NCI-H345 (cell line): ENCODE results near the gene HSPBAP1.

Source experiments
- DNase-seq: peaks from one replicate; lab custom pipeline; 2025; lab: John Stamatoyannopoulos, UW

HSPBAP1 gene, protein sequence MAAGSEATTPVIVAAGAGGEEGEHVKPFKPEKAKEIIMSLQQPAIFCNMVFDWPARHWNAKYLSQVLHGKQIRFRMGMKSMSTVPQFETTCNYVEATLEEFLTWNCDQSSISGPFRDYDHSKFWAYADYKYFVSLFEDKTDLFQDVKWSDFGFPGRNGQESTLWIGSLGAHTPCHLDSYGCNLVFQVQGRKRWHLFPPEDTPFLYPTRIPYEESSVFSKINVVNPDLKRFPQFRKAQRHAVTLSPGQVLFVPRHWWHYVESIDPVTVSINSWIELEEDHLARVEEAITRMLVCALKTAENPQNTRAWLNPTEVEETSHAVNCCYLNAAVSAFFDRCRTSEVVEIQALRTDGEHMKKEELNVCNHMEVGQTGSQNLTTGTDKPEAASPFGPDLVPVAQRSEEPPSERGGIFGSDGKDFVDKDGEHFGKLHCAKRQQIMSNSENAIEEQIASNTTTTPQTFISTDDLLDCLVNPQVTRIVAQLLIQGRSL

DNA sequence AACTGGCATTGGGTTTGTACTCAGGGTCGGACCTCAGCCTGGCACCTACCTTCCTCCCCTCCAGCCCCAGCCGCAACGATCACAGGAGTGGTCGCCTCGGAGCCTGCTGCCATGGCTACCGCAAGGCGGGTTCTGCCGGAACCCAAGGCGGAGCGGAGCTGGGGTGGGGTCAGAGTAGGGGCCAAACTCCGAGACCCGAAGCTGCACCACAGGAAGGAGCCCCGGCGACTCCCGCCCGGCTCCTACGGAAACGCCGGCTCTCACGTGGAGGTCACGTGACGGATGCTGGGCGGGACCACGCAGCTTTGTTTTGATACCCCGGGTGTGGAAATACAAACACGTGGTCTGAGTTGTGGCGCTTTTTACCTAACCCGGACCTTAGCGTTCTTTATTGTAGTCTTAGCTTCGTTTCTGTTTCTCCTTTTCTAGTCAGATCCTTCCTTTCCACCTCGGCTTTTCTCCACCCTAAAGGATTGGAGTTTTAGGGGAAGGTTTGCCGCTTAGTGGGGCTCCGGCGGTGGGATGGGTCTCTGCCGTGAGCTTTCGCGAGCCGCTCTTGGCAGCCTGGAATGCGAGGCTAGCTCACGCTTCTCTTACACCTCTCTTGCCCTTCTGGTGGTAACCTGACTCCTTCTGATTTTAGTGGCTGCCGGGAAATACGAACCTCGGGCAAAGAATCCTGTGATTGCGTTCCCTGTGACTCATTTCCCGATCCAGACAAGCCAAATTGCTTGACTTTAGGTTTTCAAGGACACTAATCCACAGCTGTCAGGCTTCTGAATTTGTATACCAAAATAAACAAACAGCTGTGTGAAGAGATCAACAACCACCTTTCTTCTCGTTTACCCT lies at the start of gene HSPBAP1:
Gene HSPBAP1, minus strand, starts transcription at position 264 of the 849 bp plus-strand sequence. Its CDS starts 151 bp downstream, at position 113.
- DNase-seq: no peak

DNA sequence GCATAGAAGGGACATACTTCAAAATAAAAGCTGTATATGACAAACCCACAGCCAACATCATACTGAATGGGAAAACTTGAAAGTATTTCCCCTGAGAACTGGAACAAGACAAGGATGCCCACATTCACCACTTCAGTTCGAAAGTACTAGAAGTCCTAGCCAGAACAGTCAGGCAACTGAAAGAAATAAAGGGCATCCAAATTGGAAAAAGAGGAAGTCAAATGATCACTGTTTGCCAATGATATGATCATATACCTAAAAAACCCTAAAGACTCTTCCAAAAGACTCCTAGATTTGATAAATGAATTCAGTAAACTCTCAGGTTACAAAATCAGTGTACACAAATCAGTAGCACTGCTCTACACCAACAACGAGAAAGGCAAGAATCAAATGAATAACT lies 42.0 kb upstream of the HSPBAP1 start:
- DNase-seq: no peak

DNA sequence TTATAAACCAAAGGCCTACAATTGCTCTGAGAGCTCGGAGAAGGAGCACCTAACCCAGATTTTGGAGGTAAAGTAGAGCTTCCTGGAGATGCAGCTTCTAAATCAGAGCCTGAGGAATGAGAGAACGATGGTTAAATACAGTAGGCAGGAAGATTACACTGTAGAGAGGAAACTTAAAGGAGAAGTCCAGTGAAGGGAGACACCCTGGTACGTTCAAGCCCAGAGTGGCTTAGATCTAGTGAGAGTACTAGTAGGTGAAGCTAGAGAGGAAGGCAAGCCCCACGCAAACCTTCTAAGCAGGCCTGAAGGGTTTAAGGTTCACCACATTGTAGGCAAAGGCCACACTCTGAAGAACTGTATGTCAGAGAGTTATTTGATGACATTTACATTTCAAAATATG lies 34.6 kb upstream of the HSPBAP1 start:
- no peak for DNase-seq

DNA sequence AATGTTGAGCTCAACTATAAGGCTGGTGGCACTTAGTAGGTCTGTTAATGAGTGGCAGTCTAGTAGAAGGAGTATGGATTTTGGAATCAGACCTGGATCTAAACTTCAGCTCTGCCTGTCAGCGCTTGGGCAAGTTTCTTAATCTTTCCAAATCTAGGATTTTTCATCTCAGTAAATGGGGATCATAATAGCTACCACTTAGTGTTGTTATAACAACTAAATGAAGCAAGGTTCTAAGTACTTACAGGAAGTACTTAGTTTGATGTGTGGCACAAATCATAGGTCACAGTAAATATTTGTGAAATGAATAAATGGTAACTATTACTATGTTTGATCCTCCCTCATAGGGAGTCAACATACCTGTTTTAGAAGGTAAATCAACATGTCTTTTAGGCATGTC lies 32.6 kb upstream of the HSPBAP1 start:
- DNase-seq: no peak

DNA sequence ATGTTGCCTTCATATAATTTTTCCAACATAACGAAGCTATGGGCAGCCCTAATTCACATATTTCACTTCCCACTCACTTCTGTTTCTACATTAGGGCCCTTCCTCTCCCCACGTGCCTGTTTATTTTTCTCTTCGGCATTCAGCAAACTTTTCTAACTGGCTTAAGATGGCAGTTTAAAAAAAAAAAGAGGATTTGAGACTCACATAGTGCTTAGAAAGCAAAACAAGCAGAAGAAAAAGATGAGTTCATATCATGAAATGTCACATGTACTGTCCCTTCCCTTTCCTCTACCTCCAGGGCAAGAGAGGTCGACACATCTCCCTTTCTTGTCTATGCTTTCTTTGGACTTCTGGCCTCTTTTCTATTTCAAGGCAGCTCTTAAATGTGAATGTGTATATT lies 31.8 kb upstream of the HSPBAP1 start:
- DNase-seq: no peak

DNA sequence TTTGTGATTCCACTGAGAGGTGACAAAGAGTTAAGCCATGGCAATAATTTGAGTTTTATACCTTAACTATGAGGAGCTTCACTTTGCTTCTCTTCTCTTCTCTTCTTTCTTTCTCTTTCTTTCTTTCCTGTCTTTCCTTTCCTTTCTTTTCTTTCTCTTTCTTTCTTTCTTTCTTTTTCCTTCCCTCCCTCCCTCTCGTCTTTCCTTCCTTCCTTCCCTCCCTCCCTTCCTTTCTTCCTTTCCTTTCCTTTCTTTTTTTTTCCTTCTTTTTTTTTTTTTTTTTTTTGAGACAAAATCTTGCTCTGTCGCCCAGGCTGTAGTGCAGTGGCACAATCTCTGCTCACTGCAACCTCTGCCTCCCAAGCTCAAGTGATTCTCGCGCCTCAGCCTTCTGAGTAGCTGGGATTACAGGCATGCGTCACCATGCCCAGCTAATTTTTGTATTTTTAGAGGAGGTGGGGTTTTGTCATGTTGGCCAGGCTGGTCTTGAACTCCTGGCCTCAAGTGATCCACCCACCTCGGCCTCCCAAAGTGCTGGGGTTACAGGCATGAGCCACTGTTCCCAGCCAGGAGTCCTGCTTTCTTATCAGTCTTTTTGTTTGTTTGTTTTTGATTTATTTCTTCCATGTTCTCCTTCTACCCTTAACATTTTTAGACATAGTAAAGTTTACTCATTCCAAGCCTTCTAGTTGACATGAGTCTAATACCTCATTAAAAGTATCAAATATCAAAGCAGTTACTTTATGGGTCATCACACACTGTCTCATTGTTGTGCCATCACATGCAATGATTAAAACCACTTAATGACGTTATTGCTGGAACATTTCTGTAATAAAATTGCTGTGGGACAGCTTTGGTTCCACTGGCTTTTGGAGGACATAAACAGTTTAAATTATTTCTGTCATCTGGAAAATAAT lies 31.1 kb upstream of the HSPBAP1 start:
- DNase-seq: no peak

DNA sequence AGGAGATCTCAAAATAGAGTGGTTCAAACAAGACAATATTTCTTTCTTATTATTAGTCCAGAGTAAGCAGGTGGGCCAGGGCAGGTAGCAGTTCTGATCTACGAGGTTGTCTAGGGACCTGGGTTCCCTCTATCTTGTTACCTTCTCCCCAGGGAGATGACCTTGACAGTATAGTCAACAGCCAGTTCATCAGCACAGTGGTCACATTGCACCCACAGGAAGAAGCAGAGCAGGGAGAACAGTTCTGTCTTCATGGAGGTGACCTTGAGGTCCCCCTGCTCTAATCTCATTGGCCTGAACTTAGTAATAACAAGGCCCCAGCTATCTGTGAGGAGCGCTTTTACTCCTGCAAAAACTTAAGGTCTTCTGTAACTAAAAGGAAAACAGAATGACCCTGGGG lies 23.0 kb upstream of the HSPBAP1 start:
- DNase-seq: no peak

DNA sequence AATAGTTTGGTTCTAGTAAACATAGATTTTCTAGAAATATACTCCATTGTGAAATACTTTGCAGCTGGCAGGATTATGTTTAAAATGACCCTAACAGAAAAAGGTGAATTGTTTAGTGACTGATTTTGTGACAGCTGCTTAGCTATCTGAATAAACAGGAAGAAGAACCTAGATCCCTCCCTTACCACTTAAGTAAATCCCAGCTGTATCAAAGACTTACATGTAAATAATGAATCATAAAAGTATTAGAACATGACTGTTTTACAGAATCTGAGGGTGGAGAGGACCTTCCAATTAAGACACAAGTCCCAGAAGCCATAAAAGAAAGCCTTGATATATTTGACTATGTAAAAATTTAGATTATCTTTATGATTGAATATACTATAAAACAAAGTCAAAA lies 17.1 kb upstream of the HSPBAP1 start:
- DNase-seq: no peak

DNA sequence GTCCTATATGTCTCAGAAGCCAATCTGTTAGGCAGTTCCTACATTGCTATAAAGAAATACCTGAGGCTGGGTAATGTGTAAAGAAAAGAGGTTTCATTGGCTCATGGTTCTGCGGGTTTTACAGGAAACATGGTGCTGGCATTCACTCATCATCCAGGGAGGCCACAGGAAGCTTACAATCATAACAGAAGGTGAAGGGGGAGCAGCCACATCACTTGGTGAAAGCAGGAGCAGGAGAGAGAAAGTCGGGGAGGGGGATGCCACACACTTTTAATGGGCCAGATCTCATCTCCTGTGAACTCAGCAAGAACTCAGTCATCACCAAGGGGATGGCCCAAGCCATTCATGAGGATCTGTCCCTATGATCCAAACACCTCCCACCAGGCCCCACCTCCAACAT lies 10.3 kb upstream of the HSPBAP1 start:
- no peak for DNase-seq

DNA sequence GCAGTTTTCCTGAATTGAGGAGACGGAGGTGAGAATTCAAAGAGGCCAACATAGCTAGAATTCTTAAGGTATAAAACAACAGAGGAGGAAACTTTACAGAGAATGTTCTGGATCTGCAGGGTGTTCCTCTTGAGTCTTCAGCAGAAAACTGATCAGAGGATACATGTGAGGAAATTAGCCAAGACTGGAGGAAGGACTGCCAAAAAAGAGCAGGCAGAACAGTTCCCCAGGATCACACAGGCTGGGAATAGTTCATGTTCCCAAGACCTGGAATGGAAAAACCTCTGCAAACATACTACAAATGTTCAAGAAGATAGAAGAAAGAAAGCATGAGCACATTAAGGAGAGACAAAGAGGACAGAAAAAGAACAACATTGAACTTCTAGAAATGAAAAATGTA lies 8.7 kb upstream of the HSPBAP1 start:
- DNase-seq: no peak

DNA sequence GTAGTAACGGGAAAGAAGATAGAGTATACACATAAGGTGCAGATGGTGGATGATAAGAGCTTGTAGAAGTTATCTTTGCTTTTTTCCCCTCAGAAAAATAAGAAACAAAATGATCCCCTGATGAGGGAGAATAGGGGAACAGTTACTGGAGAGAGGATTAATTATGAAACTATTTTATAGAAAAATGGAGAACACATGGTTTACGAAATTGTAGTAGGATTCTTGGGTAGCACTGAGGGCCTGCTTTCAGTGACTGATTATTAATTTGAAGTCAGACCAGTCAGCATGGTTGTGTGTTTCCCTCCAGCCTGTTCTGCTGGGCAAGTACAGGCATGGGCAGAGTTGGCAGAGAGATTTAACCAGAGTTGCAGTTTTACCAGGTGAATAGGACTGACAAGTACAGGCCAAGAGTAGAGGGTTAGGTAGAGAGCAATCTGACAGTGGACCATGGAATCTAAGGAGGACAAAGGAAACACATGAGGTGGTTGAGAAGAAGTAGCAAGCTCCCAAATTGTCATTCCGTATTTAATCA lies 7.1 kb upstream of the HSPBAP1 start:
- DNase-seq: no peak

DNA sequence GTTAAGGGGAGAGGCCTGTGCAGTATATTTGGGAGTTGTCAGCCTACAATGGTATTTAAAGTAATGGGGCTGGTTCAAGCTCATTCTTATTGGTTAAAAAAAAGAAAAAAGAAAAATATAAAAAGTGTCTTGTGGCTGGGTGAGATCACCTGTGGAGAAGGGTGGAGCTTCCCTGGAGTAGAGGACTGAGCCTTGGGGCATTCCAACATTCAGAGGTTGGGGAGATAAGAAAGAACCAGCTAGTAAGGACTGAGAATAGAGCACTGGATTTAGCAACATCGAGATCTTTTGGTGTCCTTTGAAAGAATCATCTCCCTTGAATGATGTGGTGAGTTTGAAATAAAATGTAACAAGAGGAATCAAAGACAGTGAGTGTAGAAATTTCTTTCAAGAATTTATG lies 6.4 kb upstream of the HSPBAP1 start:
- no peak for DNase-seq

DNA sequence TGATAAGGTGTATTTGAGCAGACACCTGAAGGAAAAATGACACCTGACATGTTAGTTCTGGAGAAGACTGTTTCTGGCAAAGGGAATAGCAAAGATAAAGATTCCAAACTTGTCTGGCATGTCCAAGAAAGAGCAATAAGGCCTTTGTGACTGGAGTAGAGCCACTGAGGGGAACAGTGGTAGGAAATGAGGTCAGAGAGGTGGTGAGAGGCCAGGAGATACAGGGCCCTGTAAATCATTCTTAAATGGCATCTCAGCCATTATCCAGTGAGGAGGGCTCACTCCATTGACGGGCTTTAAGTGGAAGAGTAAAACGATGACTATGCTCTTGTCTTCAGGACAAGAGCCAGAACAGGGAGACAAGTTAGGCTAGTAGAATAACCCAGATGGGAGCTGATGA lies 5.7 kb upstream of the HSPBAP1 start:
- DNase-seq: no peak

DNA sequence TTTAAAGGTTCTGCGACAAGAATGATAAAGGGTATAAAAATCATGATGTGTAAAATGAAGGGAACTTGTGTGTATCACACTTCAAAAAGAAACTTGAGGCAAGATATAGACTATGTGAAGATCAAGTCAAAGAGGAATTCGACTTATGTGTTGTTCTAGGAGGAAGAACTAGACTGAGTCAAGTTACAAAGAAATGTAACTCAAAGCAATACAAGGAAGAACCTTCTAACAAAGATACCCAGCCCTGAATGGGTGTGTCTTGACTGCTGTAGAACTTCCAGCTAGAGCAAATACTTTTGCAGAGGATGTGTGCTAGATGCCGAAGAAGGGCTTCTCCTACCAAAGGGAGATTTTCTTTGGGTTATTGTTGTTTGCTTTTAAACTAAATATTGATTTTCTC lies 3.7 kb upstream of the HSPBAP1 start:
- DNase-seq: no peak

DNA sequence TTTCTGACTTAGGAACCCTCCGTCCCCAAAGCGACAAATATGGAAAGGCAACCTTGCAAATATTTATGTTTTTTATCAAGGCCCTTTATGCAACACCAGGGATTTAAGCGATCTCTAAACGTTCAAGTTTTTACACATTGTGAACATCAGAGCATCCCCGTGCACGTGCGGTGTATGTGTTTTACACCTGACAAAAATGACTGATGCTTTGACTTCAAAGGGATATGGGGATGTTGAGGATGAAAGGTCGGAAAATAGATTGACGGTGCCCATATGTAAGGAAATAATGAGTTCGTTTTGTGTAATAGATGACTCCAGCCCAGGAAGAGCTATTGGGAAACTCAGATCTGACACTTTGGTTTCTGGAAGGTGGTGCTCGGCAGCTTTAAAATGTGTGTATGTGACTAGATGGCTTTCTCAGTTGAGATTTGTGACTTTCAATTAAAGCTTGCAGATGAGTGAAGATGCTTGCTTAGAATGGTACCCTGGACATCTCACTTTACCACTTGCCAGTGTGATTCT lies 2.1 kb upstream of the HSPBAP1 start:
- DNase-seq: no peak

DNA sequence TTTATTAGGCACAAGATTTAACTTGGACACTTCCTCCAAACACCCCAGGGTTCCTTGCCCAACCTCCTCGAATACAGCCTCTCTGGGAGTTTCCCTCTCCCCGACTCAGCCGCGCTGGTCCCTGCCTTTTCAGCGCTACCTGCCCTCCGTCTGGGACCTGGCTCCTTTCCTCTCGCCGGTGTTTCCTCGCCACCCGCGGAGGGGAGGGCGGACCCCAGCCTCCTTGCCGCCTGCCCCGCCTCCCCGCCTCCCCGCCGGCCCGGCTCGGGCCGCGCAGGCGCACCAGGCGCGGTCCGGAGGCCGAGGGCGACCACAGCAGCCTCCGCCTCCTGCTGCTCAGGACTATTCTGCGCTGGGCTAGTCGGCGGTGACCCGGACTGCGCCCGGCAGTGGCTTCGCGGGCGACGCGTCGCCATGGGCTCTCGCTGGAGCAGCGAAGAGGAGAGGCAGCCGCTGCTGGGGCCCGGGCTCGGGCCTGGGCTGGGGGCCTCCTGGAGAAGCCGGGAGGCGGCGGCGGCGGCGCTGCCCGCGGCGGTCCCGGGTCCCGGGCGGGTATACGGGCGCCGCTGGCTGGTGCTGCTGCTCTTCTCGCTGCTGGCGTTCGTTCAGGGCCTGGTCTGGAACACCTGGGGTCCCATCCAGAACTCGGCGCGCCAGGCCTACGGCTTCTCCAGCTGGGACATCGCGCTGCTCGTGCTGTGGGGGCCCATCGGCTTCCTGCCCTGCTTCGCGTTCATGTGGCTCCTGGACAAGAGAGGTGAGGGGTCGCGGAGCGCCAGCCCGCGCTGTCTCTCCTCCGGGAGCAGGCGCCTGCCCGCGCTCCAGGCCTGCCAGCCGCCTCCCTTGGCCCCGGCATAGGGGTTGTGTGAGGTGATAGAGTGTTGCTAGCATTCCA lies 1.4 kb upstream of the HSPBAP1 start, which contains the start of gene SLC49A4:
Gene SLC49A4, plus strand, starts transcription at position 291 of the 895 bp plus-strand sequence. Its CDS starts 124 bp downstream, at position 415.
- no peak for DNase-seq

DNA sequence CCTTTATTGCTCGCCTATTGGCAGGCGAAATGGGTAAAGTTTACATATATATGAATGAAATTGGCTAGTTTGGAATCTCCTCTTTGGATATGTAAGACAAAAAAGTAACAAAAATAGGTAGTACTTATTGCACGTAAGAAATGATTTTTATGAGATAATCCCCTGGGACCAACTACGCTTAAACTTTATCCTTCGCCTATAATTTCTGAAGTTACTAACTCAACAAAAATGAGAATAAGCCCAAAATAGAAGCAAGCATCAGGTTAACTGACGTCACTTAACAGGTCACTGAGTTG lies 800 bp upstream of the HSPBAP1 start:
- DNase-seq: no peak

DNA sequence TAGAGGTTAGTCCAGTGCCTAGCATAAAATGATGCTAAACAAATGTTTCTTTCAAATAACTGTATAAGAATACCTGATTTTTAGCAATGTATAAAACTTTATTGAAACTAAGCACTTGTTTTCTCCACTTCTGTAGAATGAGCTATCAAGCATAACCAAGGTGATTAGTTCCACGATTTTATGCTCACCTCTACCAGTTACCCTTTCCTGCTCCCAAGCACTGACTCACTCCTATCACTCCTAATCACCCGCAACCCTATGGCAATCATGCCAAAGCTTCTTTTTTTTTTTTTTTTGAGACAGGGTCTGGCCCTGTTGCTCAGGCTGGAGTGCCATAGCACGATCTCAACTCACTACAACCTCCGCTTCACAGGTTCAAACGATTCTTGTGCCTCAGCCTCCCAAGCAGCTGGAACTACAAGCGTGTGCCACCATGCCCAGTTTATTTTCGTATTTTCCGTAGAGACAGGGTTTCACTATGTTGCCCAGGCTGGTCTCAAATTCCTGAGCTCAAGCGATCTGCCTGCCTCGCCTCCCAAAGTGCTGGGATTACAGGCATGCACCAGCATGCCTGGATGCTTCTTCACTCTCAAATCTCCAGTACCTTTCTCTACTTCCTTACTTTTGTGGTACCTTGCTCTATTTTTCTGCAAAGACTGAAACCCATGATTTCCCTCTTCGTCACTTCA lies 3.9 kb downstream of the HSPBAP1 start:
- DNase-seq: no peak

DNA sequence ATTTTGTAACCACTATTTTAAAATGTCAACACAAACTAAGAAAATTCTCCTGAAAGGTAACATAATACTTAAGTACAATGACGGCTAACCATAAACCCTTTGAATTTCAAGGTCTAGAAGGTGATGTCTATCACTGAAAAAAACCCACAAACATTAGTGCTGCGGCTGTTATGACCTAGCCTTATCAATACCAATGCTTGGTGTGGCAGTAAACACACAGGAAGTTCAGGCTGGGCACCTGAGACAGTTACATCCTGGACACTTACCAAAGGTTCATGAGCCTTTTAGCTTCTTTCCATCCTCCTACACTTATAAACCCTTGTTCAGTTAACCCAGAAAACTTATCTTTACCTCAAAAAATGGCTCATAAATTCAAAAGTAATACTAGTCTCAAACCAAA lies 5.8 kb downstream of the HSPBAP1 start:
- no peak for DNase-seq

DNA sequence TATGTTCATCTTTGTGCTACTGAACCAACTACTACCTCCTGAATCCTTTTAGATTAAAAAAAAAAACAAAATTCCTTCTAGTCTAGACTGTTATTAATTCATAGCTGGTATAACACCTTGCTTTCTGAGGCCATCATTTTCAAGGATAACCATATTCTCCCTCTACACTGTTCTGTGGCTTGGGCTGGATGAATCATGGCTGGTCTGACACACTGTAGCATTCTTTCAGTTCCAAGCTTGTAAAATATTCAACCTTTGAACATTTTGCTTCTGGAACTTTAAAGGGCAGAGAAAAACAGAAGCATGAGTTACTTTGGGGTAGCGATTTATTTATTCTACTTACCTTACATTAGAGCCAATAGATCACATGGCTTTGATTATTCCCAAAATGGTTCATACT lies 7.6 kb downstream of the HSPBAP1 start:
- DNase-seq: no peak
